GM20431 (cell line): ENCODE results near the gene STK4.
"Not testable (repeated sequence)": the region's sequence is repeated elsewhere in the genome, so short reads cannot be mapped to it uniquely, and the experiment has no call there.

Experiments used
- in situ Hi-C: fragments of 300-500 bp; cut with MseI, MboI; formaldehyde crosslinking; loops from one replicate; pipeline ENCODE4 v1.15.0; 2020; ENCODE audit warnings: low sequenced_read_pairs; ENCODE audit not compliant: unreplicated experiment

Gene STK4

DNA sequence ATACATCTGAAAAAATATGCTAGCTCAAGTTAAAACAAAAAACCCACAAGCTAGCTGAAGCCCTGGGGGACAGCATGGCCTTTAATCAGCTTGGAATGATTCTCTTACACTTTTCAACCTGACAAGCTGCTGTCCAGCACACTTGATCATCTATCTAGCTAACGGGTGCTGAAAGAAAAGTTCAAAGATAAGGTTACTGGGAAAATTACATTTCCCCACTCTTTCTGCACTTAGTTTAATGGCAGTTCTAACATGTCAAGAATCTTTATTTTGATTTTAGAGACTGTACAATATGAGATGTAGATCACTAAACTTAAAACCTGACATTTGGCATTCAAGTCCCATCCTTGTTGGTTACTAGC, 53.4 kb downstream of the STK4 start:
- in situ Hi-C loops = no loop called here

GRCh38 chr20:45020236-45020886, 54.0 kb downstream of the STK4 start:
- in situ Hi-C loops = no loop called here

- in situ Hi-C loops = no loop called here
These were observed 55.3 kb downstream of the STK4 start for GRCh38 chr20:45021631-45022030.

DNA sequence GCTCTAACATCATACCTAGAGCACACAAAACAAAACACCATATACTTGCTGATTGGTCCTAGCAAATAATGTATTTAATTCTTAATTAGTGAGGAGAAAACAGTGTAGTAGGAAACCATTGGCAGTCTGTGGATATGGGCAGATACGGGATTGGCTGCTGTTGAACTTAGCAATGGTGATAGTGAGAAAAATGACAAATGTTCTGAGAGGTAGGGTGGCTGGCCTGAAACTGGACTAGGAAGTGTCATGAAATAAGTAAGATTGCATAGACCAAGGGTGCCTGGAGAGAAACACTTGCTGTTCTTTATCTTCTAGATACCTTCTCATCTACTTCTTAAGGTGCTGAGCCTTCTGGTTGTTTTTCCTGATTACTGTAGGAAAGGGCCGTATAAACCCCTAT, 56.8 kb downstream of the STK4 start:
- in situ Hi-C loops = not testable (repeated sequence)

DNA sequence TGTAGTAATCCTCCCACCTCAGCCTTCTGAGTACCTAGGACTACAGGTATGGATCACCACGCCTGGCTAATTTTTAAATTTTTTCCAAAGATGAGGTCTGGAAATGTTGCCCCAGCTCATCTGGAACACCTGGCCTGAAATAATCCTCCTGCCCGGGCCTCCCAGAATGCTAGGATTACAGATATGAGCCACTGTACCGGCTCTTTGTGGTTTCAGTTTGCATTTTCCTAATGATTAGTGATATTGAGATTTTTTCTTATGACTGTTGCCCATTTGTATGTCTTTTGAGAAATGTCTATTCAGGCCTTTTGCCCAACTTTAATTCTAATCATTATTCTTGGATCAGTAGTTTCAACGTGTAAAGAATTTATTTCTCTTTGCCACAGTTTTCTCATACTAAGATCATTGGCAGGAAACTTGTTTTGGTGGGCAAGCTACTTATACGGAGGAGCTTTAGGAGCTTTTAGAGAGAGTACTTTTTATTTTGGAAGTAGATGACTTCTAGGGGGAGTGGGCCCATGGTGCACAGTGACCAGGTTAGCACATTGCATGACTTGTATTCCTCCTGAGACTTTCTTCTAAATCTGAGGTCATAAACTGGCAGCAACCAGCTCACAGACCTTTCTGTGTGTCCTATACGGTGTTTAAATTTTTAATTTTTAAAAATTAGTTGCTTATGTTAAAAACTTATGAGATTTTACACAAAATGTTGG, 62.3 kb downstream of the STK4 start:
- in situ Hi-C loops = no loop called here

DNA sequence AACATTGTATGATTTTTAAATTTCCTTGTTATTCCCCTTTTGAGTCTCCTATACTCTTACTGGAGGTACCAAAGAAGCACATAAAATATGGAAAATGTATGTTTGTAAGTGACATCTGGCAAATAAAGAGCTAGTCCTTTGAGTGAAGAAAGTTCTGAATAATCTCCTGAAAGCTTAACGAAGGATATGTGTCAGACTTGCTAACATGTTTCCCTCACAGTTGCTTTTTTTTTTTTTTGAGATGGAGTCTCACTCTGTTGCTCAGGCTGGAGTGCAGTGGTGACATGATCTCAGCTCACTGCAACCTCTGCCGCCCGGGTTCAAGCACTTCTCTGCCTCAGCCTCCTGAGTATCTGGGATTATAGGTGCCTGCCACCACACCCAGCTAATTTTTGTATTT, 63.6 kb downstream of the STK4 start:
- in situ Hi-C loops = no loop called here

DNA sequence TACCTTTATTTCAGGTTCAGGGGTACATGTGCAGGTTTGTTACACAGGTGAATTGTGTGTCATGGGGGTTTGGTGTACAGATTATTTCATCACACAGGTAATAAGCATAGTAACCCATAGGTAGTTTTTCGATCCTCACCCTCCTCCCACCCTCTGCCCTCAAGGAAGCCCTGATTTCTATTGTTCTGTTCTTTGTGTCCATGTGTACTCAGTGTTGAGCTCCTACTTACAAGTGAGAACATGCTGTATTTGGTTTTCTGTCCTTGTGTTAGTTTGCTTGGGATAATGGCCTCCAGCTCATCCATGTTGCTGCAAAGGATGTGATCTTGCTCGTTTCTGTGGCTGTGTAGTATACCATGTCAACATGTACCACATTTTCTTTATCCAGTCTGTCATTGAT, 66.0 kb downstream of the STK4 start:
- in situ Hi-C loops = no loop called here

DNA sequence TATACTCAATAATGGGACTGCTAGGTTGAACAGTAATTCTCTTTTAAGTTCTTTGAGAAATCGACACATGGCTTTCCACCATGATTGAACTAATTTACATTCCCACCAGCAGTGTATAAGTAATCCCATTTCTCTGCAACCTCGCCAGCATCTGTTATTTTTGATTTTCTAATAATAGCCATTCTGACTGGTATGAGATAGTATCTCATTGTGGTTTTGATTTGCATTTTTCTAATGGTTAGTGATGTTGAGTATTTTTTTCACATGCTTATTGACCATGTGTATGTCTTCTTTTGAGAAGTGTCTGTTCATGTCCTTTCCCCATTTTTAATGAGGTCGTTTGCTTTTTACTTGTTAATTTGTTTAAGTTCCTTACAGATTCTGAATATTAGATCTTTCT, 66.5 kb downstream of the STK4 start:
- in situ Hi-C loops = no loop called here

GRCh38 chr20:45034436-45034835, 68.1 kb downstream of the STK4 start:
- in situ Hi-C loops = no loop called here

GRCh38 chr20:45036044-45036755, 69.9 kb downstream of the STK4 start:
- in situ Hi-C loops = no loop called here

DNA sequence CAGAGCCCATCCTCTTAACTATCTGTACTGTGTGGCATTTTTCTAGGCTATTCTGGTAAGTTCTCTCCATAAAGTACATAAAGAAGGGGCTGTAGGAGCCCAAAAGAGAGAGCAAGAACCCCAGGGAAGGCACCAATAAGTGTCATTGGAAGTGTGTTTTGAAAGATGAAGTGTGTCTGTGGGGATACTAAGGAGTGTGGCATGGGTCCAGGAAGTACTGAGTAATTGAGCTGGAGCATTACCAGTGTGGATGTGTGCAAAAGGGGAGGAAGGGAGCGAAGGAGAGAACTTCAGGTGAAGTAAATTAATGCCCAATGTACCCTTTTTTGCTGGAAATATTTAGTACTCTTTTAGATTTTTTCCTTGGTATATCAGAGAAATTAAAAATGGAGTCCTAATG, 70.7 kb downstream of the STK4 start:
- in situ Hi-C loops = no loop called here

GRCh38 chr20:45037635-45038034, 71.3 kb downstream of the STK4 start:
- in situ Hi-C loops = no loop called here

DNA sequence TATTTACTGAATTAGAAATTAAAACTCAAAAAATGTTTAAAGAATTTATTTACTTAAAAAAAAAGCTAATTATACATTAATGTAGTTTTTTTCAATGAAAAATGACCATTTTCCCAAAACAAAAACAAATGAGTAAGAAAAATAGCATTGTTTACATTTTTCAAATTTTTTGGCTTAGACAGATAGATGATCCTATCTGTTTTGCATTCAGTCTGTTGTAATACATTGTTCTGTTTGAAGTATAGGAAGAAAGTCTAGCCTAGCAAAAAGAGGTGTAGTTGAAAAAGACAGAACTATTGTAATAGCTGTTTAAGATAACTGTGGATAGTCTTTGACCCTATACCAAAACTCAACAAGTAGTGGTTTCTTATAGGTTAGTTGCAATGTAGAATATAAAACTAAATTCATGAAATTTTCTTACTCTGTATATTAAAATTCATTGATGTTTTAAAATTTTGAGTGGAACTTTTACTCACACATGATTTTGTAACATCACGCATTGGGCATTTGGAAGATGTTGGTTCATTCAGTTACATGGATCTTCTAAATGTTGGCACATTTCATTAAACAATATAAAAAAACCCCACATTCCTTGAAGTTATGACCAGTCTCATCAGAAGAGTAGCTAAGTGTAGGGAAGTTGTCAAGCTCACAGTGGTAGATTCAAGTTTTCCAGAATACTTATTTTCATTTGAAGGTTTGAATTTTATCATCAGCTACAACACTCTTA, 72.6 kb downstream of the STK4 start:
- in situ Hi-C loops = no loop called here

DNA sequence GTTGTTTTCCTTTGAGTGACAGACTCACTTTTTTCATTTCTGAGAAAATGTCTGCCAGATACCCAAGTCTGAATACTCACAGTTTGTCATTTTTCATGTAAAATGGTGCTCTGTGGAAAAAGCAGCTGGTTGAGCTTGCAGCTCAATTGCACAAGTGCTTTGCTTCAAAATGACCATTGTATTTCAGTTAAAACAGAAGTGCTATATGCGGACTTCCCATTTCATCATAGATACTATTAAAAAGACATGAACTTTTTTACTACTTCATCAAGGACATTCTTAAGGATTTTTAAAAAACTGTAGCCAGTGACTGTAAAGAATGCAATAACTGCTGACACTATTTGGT, 73.1 kb downstream of the STK4 start:
- in situ Hi-C loops = no loop called here

- in situ Hi-C loops = no loop called here
These were observed 75.4 kb downstream of the STK4 start for GRCh38 chr20:45041464-45042337.

DNA sequence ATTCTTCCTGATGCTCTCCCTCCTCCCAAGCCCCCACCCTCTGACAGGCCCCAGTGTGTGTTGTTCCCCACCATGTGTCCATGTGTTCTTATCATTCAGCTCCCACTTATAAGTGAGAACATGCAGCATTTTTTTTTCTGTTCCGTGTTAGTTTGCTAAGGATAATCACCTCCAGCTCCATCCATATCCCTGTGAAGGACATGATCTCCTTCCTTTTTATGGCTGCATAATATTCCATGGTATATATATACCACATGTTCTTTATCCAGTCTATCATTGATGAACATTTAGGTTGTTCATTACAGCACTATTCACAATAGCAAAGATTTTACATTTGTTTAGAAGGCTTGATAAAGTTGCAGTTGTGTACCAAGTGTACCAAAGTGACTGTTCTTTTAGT, 76.7 kb downstream of the STK4 start:
- in situ Hi-C loops = no loop called here

DNA sequence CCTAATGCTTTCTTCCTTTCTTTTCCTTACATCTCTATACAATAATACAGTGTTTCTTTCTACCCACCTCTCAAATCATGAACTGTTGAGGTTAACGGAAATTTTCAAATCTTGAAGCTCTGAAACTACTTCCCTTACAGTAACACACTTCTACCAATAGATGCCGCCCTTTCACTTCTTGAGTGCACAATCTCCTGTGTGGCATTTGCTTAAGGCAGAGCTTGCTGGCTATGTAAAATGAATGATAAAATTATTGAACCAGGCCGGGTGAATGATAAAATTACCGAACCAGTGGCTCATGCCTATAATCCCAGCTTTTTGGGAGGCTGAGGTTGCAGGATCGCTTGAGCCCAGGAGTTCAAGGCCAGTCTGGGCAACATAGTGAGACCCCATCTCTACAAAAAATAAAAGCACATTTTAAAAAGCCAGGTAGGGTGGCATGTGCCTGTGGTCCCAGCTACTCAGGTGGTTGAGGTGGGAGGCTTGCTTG, 77.8 kb downstream of the STK4 start:
- in situ Hi-C loops = no loop called here

GRCh38 chr20:45044601-45045000, 78.3 kb downstream of the STK4 start:
- in situ Hi-C loops = no loop called here

DNA sequence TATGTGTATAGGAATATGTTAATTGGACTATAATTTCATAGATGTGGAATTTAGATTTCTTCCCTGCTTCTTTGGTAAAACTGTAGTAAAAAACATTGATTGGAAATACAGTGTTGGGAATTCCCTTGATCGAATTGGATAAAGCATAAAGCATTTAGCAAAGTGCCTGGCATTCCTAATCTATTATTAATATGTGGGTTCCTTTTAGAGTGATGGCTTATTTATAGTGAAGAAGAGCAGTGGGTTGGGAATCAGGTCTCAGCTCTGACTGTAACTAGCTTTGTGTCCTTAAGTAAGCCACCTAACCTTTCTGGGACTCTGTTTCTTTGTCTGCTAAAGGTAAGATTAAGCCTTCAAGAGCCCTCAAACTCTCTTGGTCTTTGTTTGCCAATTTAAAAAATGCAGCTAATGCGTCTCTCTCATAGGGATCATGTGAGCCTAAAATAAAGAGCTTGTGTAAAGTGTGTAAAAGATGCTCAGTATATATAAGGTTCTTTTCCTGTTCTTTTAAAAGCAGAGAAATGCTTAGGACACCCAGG, 81.3 kb downstream of the STK4 start:
- in situ Hi-C loops = no loop called here

DNA sequence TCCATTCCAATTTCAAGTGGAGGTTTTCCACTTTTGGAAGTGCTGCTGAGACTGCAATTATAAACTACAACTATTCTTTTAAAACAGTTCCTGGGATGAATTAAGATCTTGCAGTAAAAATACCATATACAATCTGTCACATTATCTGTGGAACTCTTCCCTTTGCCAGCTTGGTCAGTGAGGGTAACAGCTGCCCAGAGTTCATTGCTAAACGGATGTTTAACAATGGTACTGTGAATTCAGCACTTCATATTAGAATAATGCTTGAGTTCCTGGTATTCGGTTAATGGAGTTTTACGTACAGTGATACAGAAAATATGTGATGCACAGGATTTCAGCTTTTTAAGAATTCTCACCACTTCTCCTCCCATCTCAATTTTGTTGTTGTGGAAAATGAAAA, 83.1 kb downstream of the STK4 start:
- in situ Hi-C loops = no loop called here
